Kidney epithelial cell (primary cell): ENCODE data around the gene PNO1. TPM values are rescaled to one million over a fixed set of nuclear protein-coding genes. Genes with fewer than 3 reads are reported as not detected.

ENCODE experiments used
- DNase-seq: peaks from one replicate; pipeline ENCODE4 v3.0.0-alpha.2; 2010; ENCODE audit warnings: low read depth
- H3K27me3 ChIP-seq: 2 replicates; pipeline ENCODE4 v1.6.0; 2011; ENCODE audit warnings: low read length; ENCODE audit not compliant: control insufficient read depth, insufficient read depth
- H3K36me3 ChIP-seq: 2 replicates; pipeline ENCODE4 v1.5.1; 2011; ENCODE audit warnings: low read length; ENCODE audit not compliant: control insufficient read depth, insufficient read depth
- H3K4me3 ChIP-seq: 2 replicates; pipeline ENCODE4 v1.5.1; 2011; ENCODE audit warnings: low read depth, mild to moderate bottlenecking, control low read depth, low read length
- CTCF ChIP-seq: IDR thresholded peaks from 2 replicates; pipeline ENCODE4 v1.5.1; 2011; ENCODE audit warnings: mild to moderate bottlenecking, moderate library complexity, low read length, control low read depth, inconsistent platforms; ENCODE audit not compliant: insufficient read depth, poor library complexity, severe bottlenecking
- total RNA-seq: library from RNA; depleted of rRNA; stranded (reverse); fragments of >200 nt; gene quantifications from 2 replicates; pipeline ENCODE4 v1.2.3, GENCODE V29; 2015

The PNO1 gene
- total RNA-seq, 1 donor from 2014 or later: 21.2 TPM

GRCh38 chr2:68163641-68164040 lies 6.0 kb downstream of the PNO1 start:
- DNase-seq: no peak
- Histone ChIP-seq H3K36me3 (no peaks in the 10 kb centered on the region), H3K4me3 (no peak overlapping the region), H3K27me3 (no peaks in the 10 kb centered on the region)
- TF ChIP-seq CTCF: no peak

GRCh38 chr2:68167186-68167585 lies 9.5 kb downstream of the PNO1 start:
- no peaks in the 10 kb centered on the region for H3K36me3 ChIP-seq
- TF ChIP-seq CTCF: no peak
- H3K4me3 ChIP-seq: no peak overlapping the region
- no peaks in the 10 kb centered on the region for H3K27me3 ChIP-seq
- no peak for DNase-seq

- Histone ChIP-seq H3K36me3 (no peaks in the 10 kb centered on the region), H3K4me3 (no peak overlapping the region), H3K27me3 (no peaks in the 10 kb centered on the region)
- no peak for TF ChIP-seq CTCF
- DNase-seq: no peak
Measured at GRCh38 chr2:68169308-68169707, 11.6 kb downstream of the PNO1 start.

GRCh38 chr2:68171146-68171545 lies 13.5 kb downstream of the PNO1 start:
- TF ChIP-seq CTCF: no peak
- no peaks in the 10 kb centered on the region for H3K27me3 ChIP-seq
- no peak overlapping the region for H3K4me3 ChIP-seq
- H3K36me3 ChIP-seq: no peaks in the 10 kb centered on the region
- DNase-seq: no peak

GRCh38 chr2:68171684-68172083 lies 14.0 kb downstream of the PNO1 start:
- H3K27me3 ChIP-seq: no peaks in the 10 kb centered on the region
- no peak for DNase-seq
- H3K36me3 ChIP-seq: no peaks in the 10 kb centered on the region
- TF ChIP-seq CTCF: no peak
- H3K4me3 ChIP-seq: no peak overlapping the region

- no peaks in the 10 kb centered on the region for H3K36me3 ChIP-seq
- no peak for DNase-seq
- H3K4me3 ChIP-seq: no peak overlapping the region
- H3K27me3 ChIP-seq: no peaks in the 10 kb centered on the region
- TF ChIP-seq CTCF: no peak
Measured at GRCh38 chr2:68172521-68172920, 14.8 kb downstream of the PNO1 start.
